HL-60/S4 treated with retinoic acid at 250 ng/mL for 4 days and 3 days (cell line): ENCODE measurements around the gene LLGL2.

Experiments
- in situ Hi-C: fragments of 300-500 bp; cut with MboI; formaldehyde crosslinking; loops from 2 replicates; pipeline ENCODE4 v1.7.0; 2022; ENCODE audit warnings: low sequenced_read_pairs

The LLGL2 gene

GRCh38 chr17:75490953-75491649, 34.4 kb upstream of the LLGL2 start:
- in situ Hi-C loops = no loop called here

DNA sequence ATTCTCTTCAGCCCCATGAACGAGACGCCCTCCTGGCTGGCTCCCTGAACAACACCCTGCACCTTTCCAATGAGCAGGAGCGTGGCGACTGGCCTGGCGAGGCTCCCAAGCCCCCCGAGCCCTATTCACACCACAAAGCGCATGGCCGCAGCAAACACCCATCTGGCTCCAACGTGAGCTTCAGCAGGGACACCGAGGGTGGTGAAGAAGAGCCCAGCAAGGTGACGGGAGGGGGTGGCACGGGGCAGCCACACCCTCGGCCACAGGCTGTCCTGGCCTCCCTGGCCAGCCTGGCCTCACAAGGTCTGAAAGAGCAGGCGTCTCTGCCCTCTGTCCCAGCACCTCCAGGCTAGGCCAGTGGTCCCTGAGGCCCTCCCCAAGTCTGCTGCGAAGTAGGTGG, 33.8 kb upstream of the LLGL2 start:
- in situ Hi-C loops = no loop called here

DNA sequence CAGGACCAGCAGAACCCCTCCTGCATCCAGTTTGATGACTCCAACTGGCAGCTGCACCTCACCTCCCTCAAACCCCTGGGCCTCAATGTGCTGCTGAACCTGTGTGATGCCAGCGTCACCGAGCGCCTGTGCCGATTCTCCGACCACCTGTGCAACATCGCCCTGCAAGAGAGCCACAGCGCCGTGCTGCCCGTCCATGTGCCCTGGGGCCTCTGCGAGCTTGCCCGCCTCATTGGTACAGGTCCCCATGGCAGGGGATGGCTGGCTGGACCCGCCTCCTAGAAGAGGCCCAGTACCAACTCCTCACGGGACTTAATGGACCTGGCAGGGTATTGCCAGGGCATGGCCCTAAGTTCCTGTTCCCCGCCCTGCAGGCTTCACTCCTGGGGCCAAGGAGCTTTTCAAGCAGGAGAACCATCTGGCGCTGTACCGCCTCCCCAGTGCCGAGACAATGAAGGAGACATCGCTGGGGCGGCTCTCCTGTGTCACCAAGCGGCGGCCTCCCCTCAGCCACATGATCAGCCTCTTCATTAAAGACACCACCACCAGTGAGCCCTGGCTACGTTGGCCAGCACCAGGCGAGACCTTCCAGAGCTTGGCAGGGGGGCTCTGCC, 32.8 kb upstream of the LLGL2 start:
- in situ Hi-C loops = no loop called here

- in situ Hi-C loops = no loop called here
These were observed 31.9 kb upstream of the LLGL2 start for GRCh38 chr17:75493476-75494129.

- in situ Hi-C loops = no loop called here
These were observed 31.1 kb upstream of the LLGL2 start for GRCh38 chr17:75494326-75494877.

- in situ Hi-C loops = no loop called here
These were observed 29.5 kb upstream of the LLGL2 start for GRCh38 chr17:75496005-75496404.

DNA sequence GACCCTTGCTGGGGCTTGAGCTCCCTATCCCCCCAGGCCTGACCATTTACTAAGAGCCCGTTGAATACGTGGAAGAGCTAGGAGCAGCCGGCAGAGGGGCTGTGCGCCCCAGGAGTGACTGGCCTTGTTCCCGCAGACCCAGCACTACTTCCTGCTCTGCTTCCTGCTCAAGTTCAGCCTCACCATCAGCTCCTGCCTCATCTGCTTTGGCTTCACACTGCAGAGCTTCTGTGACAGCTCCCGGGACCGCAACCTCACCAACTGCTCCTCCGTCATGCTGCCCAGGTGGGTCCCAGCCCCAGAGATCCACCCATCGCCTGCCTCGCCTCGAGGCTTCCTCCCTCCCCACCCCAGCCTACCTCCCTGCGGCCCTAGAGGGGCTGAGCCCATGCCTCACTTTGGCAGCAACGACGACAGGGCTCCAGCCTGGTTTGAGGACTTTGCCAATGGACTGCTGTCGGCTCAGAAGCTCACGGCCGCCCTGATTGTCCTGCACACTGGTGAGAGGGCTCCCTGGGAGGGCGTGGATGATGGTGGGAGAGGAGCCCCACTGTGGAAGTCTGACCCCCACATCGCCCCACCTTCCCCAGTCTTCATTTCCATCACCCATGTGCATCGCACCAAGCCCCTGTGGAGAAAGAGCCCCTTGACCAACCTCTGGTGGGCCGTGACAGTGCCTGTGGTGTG, 27.3 kb upstream of the LLGL2 start:
- in situ Hi-C loops = no loop called here

DNA sequence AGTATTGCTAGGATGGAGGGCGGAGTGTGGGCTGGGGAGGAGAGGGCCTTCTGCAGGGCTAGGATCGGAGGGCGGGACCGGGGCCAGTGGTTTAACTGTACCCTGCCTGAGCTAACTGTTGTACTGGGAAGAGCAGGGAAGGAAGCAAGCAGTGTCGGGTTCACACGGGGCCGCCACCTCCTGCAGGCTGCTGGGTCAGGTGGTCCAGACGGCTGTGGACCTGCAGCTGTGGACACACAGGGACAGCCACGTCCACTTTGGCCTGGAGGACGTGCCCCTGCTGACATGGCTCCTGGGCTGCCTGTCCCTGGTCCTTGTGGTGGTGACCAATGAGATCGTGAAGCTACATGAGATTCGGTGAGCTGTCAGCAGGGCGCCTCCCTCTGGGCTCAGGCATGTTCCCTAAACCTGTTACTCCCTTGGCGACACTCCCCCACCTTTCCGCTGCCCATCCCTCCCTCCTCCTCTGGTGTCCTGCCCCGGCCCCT, 26.7 kb upstream of the LLGL2 start:
- in situ Hi-C loops = no loop called here

GRCh38 chr17:75499313-75500022, 26.0 kb upstream of the LLGL2 start:
- in situ Hi-C loops = no loop called here

DNA sequence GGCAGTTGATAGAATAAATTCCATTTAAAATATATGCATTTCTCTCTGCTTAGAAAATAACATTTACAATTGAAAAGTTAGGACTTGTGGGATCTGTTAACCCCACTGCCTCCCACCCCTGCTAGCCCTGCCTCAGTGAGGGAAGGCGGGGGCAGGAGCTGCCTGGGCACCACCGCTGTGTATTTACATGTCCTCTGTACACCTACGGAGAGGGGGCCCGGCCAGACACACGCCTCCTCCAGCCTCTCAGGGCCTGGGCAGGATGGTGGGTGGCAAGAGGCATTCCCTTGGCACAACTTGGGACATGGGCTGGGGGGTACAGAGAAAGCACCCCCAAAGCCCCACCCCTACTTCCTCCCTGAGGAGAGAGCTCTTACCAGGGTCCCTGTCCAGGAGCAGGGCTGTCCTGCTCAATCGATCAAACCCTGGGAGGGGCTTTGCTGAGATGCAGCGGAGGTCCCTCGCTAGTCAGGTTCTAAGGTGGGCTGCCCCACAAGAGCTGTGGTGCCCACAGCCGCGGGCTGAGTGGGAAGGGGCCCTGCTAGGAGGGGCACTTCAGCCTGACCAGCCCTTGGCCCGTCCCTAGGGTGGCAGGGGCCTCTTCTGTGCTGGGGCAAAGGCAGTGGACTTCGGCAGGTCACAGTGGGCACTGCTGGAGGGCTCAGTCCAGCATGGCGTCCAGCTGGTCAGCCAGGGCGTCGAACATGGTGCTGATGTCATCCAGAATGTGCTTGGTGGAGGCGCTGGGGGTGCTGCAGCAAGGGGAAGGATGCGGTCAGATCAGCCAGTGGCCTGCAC, 24.9 kb upstream of the LLGL2 start:
- in situ Hi-C loops = no loop called here

- in situ Hi-C loops = no loop called here
These were observed 24.0 kb upstream of the LLGL2 start for GRCh38 chr17:75501378-75502071.

DNA sequence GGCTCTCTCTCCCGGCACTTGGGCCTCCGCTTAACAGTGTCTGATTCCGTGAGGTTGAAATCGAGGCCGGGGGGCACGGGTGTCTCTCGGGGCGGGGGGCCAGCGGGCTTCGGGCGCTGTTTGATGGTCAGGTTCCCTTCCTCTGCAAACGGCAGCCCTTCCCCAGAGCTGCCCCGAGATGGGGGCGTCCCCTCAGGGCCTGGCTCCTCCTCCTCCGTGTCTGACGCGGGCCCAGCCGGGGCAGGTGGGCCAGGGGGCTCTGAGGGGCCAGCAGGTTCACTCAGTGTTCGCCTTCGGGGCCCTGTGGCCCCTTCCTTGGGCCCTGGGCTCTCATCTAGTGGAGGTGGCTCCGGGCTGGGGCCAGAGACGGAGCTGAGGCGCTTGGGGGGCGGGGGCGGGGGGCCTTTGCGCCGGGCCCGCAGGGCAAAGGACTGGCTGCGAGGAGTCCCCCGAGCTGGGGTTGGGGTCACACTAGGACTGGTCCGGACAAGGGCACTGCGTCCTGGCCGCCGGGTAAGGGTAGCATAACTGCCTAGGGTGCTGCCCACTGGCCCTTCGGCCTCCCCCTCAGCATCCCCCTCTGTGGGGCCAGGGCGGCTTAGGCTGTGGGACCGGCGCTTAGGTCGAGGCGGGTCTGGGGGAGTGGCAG, 23.3 kb upstream of the LLGL2 start:
- in situ Hi-C loops = no loop called here

DNA sequence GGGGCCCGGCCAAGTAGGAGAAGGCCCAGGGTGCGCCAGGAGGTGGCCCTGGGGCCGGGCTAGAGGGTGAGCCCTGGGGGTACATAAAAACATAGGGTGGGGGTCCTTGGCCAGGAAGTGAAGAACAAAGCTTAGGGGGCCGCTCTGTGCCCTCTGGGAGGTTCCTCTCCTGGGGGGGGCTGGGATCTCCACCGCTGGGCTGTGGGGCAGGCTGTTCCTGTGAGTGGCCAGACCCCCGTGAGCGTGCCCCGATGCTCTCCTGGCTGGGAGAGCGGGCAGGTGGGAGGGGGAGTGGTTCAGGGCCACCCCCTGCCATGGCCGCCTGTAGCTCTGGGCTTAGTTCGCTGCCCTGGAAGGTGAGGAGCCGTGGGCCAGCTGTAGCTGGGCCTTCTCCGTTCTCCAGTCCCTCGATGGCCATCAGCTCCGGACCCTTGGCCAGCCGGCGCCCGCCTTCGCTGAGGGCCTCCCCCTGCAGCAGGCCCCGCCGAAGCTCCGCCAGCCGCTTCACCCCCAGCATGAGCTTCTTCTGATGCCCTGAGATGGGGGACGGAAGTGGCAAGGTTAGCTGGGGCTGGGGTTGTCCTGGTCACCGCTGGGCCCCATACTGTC, 22.7 kb upstream of the LLGL2 start:
- in situ Hi-C loops = no loop called here

DNA sequence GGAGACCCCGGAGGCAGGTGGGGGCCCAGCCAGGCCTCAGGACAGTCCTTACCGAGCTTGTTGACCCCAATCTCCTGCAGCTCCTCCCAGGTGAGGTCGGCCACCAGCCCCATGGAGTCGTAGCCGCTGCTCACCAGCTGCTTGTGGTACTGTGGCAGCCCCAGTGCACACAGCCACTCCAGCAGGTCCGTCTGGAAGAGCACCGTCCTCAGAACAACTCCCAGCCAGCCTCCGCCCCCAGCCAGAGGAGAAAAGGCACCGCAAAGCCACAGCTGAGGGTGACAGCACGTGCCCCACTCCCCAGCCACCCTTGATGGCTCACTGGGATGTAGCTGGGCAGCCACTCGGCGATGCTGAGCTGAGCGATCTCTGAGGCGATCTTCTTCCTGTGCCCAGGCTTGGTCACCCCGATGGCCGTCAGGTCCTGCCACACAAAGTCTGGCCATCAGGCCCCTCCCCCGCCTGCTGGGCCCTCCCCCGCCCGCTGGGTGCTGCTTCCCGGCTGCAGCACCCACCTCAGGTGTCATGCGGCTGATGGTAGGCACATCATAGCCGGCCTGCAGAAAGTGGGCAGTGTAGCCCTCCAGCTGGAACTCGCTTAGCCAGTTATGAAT, 22.1 kb upstream of the LLGL2 start:
- in situ Hi-C loops = no loop called here

DNA sequence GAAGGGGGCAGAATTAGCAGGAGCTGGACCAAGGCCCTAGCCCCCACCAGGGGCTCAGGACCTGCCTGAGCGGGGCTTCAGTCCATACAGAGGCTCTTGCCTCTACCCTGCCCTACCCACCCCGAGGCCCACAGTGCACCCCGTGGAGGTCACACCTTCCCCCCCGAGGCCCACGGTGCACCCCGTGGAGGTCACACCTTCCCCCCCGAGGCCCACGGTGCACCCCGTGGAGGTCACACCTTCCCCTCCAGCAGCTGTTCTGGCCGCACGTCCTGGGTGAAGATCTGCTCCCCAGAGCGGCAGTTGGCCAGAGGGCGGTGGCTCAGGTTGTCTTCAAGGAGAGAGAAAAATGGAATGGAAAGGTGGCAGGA, 21.5 kb upstream of the LLGL2 start:
- in situ Hi-C loops = no loop called here

DNA sequence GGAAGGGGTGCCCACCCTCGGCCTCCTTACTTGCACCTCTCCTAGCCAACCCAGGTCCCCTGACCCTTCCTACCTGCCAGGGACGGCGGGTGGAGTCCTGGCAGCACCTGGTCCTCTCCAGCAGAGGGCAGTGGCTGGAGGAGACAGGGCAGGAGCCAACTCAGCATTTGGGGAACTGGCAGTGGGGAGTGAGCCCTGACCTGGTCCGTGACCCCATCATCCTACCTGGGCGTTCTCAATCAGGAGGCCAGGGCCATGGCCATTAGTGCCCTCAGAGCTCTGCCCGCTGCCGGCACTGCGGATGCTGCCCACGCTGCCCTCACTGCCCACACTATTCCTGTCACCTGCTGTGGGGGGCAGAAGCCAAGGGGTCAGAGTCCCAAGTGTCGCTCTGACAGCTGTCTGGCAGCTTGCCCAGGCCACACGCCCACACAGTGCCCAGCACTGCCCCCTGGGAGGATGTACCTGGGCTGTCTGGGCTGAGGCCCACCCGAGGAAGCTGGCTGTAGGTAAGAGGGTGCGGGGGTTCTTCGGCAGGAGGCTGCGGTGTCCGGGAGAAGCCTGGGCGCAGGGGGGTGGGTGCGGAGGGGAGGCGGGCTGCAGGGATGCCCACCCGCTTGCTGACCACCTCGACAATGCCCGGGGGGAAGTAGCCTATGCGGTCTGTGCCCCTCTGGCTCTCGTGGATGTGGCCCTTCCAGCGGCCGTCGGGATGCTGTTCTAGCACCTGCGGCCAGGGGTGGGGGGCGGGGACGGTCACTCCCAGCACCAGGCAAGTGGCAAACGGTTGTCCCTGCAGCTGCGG, 20.9 kb upstream of the LLGL2 start:
- in situ Hi-C loops = no loop called here

GRCh38 chr17:75505152-75505409, 20.4 kb upstream of the LLGL2 start:
- in situ Hi-C loops = no loop called here
